HTERT RPE-1 (cell line): ENCODE data around the gene IRX5.

Experiments used
- in situ Hi-C: fragments of 300-500 bp; cut with MboI; formaldehyde crosslinking; loops from 4 replicates; pipeline ENCODE4 v1.14.3; 2020; ENCODE audit warnings: low sequenced_read_pairs

The IRX5 gene

DNA sequence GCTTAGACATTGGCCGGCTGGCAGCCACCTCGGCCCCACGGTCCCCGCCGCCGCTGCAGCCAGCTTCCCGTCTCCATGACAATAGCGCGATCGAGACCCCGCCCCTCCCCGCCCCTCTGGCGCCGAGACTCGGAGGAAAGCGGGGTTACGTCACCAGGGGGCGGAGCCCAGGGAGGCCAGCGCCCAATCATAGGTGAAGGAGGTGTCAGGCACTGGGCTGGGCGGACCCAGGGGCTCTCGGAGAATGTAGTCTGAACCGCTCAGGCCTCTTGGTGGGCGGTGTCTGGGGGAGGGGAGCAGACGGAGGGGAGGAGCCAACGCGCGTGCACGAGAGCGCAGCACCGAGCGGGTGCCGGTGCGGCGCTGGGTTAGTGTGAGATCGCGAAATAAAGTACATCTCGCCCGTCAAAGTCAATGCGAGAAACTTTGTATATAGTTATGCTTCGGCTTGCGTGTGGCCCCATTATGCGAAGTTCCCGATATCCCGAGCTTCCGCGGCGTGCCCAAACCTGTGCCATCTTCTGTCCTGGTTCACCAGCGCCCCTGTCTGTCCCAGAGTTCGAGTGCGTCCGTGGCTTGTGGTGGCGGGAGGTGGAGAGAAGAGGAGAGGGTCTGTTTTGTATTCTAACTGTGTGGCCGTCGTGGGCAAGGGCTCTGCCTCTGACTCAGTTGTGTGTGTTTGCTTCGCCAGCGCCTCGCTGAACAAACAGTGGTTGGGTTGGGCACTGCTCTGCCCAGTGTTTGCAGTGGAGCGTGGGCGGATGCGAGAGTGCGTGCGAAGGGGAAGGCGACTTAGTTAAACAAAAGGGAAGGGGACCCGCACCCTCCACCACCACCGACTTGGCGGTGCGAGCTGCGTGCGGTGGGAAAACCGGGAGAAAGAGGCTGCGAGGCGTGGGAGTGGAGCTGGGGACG lies 1.3 kb upstream of the IRX5 start:
- in situ Hi-C loops, result no loop called here

DNA sequence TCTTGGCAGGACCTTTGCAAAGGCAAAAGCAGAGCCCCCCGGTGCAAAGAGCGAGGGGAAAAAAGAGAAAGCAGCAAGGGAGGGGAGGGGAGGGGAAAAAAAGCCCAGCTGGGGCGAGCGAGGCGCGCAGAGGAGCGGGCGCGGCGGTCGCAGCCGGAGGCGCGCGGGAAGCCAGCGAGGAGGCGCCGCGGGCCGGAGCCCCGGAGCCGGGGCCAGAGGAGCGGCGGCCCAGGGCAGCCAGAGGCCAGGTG lies 129 bp downstream of the IRX5 start:
- in situ Hi-C loops, result no loop called here

DNA sequence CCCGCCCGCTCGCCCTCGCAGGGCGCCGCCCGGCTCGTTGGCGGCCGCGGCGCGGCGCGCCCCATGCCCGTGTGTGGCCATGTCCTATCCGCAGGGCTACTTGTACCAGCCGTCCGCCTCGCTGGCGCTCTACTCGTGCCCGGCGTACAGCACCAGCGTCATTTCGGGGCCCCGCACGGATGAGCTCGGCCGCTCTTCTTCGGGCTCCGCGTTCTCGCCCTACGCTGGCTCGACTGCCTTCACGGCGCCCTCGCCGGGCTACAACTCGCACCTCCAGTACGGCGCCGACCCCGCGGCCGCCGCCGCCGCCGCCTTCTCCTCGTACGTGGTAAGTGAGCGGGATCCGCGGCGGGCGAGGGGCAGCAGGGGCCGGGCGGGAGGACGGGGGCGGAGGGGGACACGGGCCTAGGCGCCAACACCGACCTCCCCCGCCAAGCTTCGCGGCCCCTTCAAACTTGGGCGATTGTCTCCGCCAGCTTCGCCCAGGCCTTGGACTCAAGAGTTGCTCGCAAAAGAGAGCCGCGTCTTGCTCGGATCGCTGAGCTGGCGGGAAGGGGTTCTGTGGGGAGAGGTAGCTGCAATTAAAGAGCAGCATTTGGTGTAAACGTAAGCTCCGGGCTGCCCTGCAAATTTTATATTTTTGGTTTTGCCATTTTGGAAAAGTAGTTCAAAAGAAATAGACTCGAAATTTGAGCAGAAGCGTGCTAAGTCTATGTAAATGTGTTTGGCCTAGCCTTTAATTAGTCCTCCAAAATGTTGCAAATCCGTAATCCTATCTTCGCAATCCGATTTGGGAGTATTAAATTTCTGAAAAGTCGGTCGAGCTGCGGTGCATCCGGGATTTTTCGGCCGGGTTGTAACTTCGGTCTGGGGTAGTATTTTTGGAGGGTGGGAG lies 702 bp downstream of the IRX5 start:
- in situ Hi-C loops, result no loop called here

DNA sequence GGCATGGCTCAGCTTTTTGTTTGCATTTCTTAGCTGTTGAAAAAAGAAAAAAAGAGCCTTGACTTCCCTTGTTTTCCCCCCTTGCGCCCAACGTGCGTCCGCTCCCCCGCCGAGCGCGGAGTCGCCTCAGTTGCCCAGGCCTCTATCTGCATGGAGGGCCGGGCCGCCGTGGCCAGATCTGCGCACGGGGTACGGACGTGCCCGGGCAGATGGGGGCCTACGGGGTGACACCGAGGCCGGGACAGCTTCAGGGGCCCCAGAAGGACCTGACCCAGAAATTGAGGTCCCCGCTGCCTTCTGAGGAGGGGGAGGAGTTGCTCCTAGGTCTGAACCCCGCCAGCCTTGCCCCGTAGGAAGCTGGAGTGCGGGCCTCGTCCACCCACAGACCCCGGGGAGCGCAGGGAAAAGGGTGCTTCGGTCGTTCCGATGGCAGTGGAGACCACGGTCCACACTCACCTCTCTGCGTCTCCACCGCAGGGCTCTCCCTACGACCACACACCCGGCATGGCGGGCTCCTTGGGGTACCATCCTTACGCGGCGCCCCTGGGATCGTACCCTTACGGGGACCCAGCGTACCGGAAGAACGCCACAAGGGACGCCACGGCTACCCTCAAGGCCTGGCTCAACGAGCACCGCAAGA lies 1.5 kb downstream of the IRX5 start:
- in situ Hi-C loops, result no loop called here

DNA sequence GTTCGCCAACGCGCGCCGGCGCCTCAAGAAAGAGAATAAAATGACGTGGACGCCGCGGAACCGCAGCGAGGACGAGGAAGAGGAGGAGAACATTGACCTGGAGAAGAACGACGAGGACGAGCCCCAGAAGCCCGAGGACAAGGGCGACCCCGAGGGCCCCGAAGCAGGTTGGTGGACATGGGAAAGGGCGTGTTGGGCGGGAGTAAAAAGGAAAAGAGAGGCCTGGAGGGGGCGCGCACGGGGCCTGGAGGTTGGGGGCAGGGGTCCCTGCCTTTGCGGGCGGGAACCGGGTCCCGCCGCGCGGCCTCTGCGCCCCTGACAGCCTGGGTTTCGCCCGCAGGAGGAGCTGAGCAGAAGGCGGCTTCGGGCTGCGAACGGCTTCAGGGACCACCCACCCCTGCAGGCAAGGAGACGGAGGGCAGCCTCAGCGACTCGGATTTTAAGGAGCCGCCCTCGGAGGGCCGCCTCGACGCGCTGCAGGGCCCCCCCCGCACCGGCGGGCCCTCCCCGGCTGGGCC lies 2.1 kb downstream of the IRX5 start:
- in situ Hi-C loops, result no loop called here

DNA sequence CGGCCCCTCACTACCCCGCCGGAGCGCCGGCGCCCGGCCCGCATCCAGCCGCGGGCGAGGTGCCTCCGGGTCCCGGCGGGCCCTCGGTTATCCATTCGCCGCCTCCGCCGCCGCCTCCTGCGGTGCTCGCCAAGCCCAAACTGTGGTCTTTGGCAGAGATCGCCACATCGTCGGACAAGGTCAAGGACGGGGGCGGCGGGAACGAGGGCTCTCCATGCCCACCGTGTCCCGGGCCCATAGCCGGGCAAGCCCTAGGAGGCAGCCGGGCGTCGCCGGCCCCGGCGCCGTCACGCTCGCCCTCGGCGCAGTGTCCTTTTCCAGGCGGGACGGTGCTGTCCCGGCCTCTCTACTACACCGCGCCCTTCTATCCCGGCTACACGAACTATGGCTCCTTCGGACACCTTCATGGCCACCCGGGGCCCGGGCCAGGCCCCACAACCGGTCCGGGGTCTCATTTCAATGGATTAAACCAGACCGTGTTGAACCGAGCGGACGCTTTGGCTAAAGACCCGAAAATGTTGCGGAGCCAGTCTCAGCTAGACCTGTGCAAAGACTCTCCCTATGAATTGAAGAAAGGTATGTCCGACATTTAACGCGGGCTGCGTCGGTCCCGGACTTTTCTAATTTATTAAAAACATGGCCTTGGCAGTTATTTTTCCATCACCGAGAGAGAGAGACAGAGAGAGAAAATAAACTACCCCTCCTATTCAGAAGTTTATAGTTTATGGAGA lies 2.8 kb downstream of the IRX5 start:
- in situ Hi-C loops, result no loop called here

DNA sequence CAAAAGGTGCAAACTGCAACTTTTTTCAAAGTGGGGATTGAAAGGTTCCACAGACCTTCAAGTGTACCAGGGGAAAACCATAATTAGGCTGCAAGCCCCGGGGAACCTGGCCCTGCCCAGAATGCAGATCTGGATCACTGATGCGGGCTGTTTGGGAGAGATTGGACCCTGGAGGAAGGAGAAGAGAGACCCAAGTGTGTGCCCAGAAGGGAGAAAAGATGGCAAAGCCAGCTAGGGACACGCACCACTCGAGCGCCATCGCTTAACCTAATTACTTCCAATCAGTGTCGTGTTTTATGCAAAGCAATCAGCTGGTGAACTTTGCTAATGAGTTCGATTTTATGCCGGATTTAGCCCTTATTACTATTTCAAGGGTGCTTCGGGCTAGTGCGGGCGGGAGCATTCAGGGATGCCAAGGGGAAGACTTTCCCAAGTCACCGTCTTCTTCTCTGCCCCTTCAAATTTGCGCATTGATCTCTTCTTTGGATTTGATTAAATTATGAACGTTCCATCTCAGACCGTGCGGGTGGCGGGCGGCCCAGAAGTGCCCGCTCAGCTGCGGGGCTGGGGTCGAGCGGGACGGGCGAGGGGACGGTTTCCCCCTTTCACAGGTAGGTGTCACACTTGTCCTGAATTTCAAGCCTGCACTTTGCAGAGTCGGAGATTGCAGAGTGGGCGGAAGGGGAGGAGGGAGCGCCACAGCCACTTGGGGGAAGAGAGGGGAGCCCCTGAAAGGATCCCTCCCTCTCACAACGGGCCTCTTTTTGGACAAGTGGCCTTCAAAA lies 4.0 kb downstream of the IRX5 start:
- in situ Hi-C loops, result no loop called here

DNA sequence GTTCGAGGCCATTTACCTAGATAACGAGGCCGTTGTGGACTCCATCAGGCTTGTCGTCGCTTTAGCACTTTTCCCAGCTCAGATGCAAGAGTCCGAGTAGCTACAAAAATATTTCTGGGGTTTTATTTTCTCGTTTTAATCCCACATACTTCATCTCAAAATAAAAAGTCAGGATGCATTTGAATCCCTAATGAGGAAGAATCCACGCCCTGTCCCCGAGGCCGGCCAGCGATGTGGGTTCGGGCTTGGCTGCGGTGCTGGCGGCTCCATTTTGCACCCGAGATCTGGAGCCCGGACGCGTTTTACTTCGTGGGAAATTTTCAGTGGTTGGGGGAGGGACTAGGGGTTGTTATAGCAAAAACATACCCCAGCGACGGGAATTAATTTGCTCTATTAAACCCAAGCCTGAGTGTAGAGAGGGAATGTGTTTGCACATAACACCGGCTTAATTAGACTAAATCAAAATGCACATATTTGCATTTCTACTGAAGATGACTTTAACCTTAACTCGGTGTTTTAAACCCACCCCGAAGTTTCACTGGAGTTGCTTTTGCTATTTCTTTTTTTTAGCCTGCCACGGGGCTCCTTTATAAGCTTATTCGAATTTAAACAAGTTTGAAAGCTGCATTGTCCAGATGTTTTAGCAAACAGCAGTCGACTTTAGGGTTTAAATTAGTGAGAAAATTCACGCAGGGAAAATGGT lies 4.8 kb downstream of the IRX5 start:
- in situ Hi-C loops, result no loop called here

DNA sequence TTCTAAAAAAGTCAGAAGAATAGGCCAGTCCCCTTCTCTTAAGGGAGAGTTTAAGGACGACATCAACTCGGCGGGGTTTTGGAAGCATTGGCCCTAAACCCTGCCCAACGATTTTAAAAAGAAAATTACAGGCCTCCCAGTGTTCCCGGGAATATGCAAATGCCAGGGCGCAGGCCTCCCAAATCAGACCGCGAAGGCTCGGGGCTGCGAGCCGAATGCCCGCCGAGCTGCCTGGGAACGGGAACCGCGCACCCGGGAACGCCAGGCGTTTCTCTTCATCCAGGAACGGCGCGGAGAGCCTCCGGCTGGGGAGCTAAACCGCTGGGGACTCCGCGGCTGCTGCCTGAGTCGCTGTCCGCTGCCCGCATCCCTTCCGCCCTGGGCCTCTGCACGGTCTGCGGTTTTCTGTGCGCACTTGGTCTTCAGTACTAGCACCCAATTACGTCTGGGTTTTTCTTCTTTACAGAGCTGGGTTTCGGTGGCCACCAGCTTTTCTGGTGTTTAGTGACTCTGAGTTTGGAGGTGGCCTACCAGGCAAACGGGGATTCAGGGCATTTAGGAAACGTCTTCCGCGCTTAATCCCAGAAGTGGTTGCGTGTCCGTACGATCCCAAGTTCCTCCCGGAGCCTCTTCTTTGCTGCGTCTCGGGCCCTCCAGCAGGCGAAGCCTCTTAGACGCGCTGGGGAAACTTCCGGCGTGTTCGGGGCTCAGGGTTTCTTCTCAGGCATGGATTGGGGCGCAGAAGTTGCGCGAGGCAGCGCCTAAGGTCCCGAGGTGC lies 5.7 kb downstream of the IRX5 start:
- in situ Hi-C loops, result no loop called here

DNA sequence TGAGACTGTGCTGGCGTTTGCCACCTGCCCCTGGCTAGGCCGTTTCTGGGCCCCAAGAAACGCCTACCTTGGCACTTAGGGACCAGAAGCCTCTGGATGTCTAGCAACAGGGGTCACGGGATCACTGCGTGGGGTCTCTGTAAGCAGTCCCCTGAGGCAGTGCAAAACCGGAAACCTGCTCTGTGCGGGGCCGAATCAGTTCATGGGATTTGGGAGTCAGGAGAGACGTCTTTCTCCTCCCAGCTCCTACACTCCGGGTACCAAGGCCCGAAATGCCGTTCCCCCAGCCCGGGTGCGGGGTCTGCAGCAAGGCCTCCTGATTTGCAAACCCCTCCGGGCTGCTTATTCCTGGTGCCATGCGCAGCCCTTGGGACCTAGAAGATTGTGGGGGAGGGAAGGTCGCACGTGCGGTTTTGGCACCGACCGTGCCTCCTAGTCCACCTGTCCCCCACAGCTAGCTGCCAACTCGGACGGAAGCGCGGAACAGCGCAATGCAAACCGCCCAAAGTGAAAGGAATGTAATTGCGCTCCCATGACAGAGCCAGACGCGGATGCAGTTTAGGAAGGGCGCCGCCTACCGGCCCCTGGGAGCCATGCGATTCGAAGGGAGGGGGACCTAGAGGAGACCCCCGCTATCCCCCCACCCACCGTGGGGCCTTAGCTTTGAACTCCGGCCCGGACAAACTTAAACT lies 6.5 kb downstream of the IRX5 start:
- in situ Hi-C loops, result no loop called here

DNA sequence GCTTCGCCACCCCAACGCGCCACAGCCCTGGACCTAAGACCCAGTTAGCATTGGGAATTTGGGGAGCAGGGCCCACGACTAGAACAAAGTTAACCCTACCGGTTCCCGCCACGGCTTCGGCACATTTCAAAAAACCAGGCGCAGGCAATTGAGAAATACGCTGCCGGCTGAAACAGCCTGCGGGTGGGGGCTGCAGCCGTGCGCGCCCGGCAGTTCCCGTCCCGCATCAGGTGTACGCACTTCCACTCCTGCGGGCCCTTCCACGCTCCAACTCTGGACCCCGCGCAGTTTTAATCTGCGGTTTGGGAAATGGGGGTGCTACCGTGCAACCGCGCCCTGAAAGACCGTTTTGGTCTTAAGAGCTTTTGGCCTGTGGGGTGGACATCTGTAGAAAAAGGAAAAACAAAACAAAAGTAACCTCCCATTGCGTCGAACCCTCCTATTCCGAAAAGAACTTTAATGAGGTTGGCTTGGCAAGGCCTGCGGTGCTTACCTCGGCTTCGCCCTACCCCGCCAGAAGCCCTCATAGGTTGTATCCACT lies 7.1 kb downstream of the IRX5 start:
- in situ Hi-C loops, result no loop called here

DNA sequence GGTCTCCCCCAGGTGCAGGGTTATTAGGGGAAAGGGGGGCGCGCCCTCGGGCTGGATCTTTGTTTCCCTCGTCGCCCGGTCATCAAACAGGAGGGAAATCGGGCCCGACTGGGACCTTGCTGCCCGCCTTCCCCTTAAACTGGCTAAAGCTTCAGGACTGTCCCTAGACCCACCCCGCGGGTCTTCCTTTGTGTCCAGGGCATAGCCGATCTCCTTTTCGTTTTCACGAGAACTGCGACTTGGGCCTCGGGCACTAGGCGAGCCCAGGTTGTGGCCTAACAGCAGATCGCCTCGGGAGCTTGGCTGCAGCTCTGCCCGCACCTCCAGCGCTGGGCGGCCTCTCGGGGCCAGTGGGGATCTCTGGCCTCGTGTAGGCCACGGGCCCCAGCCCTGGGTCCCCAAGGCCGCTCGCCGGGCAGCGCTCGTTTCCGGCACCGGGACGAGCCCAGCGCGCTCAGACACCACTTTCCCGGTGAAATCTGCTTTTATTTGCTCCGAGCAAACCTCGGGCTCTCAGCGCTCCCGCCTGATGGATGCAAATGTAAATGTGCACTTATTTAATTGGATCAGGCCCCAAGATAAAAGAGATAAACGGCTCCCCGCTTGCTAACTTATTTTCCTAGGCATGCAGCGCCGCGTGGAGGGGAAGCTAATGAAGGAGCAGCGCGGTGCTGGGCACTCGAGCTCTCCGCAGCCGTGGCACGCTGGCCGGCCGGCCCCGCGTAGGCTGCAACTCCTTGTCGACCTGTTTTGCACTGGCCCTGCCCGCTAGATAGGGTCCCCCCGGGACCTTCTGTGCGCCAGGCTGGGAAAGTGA lies 7.8 kb downstream of the IRX5 start:
- in situ Hi-C loops, result no loop called here

DNA sequence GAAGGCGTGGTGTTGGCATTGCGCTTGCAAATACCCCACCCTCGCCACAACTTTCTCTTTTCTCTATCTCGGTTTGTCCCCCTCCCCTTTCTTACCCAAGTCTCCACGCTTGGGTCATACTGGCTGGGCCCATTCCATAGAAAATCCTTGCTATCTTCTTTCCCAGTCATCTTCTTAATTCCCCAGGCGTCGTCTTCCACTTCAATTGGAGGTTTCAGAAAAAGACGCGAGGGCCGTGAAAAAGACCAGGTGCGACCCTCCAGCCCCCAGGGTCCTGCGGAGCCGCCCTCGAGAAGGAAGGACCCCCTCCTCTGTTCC lies 8.3 kb downstream of the IRX5 start:
- in situ Hi-C loops, result no loop called here

DNA sequence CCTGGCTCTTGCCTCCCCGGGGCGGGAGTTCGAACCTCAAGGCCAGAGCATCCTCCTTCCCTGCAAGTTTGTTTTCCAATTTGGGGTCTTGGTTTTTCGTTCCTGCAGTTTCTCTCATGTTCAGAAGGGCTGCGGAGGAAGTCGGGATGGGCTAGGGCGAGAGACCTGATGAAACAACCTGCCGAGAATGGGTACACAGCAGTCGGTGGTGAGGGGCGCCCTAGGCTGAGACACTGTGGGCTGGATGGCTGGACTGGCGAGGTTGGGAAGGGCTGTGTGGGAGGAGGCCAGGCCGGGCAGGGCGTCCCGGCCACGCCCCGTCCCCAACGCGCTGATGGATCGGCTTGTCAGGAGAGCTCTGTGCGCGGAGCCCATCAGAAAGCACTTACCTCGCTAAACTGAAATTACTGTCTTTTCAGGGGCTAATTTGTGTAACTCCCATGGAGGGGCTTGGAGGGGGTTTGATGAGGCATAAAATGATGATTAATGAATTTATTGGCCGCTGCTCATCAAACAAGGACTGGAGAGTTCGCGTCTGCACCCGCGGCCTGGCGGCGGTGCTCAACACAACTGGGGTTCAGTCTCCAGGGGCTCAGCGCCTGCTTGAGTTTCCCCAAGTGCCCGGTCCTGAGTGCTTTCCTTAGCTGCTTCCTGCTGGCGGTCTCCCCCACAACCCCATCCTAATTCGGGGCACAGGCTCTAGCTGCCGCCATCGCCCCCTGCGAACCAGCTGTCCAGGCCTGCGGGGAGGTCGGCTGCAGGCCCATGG lies 9.0 kb downstream of the IRX5 start:
- in situ Hi-C loops, result no loop called here

DNA sequence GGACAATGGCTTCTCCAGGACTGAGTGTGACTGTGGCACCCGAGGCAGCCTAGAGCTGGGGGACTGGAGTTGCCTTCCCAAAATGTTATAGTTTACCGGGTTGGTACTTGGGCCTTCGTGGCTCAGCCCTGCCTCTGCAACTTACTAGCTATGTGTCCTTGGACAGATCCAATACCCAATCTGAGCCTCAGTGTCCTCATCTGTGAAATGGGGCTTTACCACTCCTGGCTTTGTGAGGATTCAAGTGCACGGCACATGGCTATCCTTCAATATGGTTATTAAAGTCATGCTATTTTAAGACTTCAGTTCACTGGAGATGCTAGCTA lies 9.6 kb downstream of the IRX5 start:
- in situ Hi-C loops, result no loop called here

DNA sequence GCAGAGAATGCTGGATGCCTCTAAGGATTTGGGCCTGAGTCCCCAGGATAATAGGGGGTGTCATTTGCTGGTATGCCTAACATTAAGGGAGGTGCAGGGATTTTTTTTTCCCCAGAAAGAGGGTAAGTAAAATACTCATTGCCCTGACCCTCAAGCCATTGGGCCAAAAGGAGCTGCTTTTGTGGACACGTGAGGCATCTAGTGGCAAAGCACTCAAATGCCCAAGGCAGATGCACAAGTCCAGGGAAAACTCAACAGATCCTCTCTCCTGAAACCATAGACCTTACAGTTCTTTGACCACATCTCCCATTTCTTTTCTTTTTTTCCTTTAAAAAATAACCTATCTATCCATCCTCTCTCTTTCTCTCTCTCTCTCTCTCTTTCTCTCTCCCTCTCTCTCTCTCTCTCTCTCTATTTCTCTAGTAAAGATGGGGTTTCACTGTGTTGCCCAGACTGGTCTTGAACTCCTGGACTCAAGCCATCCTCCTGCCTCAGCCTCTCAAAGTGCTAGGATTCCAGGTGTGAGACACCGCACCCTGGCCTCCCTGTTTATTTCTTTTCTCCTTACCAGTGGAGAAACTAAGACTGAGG lies 11.8 kb downstream of the IRX5 start:
- in situ Hi-C loops, result no loop called here
